HG02642 (cell line): ENCODE measurements around the gene CCDC27.
"Not testable (repeated sequence)": the region's sequence is repeated elsewhere in the genome, so short reads cannot be mapped to it uniquely, and the experiment has no call there.

Experiments
- ATAC-seq: cut with Tn5 transposase; IDR thresholded peaks from one replicate; pipeline ENCODE4 v1.9.1; 2021; ENCODE audit warnings: mild to moderate bottlenecking; ENCODE audit not compliant: unreplicated experiment, poor library complexity

Gene CCDC27

DNA sequence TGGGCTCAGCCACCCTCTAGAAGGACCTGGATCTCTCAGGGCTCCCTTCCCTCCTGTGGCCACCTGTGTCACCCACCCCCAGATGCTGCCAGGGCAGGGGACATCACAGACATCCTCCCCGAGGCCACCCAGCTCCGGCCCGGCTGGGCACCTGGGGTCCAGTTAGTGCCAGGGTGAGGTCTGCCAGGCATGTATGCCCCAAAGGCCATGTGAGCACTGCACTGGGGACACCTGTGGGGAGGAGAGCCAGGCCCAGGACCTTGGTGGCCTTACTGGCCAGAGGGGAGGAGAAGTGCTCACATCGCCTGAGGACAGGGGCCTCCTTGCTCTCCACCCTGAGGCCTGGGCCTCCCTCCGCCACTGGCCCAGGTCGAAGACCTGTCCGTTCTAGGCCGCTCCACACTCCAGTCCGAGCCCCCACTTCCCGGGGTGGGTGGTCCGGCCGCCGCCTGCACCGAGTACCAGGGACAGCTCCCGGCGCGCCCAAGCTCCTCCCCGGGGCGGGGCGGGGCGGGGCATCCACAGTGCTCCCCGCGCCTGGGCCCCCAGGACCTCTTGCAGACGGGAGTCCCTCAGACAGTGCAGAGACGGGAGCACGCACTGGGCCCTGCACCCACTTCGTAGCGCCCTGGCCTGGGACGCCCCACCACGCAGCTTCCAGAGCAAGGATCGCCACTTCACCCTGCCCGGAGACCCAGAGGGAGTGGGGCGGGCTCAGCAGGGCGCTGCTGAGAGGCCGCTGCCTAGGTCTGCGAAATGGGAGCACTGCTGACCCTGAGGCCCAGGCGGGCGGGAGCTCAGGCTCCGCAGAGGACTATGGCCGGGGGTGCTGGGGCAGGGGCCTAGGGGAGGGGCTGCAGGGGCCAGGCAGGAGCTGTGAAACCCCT lies 34.3 kb upstream of the CCDC27 start:
- no peak for ATAC-seq

DNA sequence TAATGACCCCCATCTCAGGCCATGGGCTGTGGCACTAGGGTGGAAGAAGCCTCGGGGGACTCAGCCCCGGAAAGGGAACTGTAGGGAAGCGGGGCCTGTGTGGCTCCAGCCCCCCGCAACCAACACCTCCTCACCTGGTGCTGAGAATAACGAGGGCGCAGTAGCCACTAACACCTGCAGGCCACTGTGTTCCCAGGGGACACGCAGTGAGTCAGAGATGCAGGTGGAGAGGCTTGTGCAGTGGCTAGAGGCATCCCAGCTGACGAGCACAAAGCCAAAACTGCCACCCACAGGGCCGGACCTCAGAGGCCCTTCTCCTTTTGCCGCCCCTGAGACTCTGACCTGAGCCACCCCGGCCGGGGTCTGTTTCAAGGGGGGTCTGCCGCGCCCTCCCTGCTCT lies 33.5 kb upstream of the CCDC27 start:
- no peak for ATAC-seq

DNA sequence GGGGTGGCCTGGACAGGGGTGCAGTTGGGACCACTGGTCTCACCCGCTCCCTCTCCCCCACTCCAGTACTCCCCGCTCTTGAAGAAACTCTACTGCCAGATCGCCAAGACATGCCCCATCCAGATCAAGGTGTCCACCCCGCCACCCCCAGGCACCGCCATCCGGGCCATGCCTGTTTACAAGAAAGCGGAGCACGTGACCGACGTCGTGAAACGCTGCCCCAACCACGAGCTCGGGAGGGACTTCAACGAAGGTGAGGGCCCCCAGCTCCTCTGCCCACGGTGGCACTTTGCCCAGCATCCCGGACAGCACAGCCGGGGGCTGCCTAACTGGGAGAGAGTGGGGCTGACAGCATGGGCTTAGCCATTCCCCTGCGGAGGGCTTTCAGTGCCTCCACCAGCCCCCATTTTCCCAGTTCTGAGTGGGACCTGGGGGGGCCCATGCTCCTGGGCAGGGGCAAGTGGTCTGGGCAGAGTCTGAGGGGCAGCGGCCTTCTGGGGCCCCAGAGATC lies 30.2 kb upstream of the CCDC27 start:
- no peak for ATAC-seq

DNA sequence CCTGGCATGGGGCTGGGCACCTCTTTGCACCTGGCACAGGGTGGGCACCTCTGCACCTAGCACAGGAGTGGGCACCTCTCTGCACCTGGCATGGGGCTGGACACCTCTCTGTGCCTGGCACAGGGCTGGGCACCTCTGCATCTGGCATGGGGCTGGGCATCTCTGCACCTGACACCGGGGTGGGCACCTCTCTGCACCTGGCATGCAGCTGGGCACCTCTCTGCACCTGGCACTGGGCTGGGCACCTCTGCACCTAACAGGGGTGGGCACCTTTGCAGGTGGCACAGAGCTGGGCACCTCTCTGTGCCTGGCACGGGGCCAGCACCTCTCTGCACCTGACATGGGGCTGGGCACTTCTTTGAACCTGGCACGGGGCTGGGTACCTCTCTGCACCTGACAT lies 29.4 kb upstream of the CCDC27 start:
- no peak for ATAC-seq

DNA sequence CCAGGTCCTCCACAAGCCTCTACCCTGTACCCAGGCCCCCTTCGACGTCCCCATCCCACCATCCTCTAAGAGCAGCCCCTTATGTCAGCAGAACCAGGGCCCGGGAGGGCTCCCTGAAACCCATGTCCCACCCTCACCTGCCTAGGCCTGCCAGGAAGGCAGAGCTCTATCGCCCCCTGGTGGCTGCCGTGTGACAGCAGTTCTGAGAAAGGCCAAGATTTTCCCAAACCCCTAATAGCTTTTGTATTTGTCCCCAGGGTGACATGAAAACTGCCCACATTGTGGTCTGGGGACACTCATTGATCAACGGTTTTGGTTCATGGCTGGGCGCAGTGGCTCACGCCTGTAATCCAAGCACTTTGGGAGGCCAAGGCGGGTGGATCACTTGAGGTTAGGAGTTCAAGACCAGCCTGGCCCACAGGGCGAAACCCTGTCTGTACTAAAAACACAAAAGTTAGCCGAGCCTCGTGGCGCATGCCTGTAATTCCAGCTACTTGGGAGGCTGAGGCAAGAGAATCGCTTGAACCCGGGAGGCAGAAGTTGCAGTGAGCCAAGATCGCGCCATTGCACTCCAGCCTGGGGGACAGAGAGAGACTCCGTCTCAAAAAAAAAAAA lies 27.7 kb upstream of the CCDC27 start:
- ATAC-seq = not testable (repeated sequence)

DNA sequence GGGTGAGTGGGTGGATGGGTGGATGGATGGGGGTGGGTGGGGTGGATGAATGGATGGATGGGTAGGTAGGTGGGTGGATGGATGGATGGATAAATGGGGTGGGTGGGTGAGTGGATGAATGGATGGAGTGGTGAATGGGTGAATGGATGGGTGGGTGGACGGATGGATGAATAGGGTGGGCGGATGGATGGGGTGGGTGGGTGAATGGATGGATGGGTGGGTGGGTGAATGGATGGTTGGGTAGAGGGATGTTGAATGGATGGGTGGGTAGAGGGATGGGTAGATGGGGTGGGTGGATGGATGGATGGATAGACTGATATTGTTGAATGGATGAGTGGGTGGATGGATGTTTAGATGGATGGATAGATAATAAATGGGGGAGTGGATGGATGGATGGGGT lies 26.9 kb upstream of the CCDC27 start:
- ATAC-seq = no peak

DNA sequence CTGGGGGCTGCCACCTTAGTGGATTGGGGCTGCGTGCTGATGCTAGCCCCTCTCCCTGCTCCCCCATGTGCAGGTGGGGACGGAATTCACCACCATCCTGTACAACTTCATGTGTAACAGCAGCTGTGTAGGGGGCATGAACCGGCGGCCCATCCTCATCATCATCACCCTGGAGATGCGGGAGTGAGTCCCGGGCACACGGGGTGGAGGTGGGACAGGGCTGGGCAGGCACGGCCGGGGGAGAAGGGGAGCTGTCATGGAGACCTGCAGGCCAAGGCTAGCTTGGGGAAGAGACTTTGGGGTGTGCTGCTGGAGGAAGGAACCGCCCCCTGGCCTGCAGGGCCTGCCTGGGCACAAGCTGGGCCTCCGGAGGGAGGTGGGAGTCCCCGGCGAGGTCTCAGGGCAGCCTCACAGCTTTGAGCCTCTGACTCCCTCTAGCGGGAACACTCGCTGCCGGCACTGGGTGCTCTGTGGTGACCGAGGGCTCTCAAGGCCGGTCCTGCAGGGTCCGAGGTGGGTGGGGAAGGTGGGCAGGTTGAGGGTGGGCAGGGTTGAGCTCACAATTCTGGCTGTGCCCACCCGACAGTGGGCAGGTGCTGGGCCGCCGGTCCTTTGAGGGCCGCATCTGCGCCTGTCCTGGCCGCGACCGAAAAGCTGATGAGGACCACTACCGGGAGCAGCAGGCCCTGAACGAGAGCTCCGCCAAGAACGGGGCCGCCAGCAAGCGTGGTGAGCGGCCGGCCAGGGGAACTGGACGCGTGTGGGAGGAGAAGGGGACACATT lies 25.0 kb upstream of the CCDC27 start:
- ATAC-seq = no peak

DNA sequence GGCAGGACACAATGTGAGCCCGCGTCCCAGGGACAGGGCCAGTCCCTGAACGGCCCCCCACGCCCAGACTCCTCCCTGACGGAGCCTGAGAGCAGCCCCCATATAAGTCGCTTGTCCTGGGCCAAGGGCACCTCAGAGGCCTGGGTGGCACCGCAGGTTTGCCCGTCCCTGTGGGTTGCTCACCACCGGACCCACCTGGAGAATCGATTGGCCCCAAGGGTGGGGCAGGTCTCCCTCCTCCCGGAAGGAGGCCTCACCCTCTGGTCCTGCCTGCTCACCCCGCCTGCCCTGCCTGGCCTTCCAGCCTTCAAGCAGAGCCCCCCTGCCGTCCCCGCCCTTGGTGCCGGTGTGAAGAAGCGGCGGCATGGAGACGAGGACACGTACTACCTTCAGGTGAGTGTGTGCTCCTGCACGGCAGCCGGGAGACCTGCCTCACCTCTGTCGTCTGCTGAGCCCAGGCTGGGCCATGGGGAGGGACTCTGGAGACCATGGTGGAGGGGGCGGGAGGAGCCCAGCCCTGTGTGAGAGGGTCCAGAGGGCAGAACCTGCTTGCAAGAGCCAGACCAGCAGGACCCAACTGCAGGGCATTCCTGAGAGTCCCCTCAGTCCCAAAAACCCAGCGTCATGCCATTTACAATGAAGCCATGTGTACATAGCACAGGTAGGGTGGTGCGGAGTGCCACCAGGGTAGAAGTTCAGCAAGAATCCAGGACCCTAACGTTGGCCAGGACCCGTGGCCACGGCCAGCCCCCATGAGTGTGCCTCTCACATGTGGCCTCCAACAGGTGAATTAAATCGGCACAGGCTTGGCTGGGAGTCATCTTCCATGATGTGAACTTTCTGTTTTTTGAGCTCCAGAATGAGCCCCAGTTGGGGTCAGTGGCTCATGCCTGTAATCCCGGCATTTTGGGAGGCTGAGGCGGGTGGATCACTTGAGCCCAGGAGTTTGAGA lies 24.1 kb upstream of the CCDC27 start:
- ATAC-seq = no peak

DNA sequence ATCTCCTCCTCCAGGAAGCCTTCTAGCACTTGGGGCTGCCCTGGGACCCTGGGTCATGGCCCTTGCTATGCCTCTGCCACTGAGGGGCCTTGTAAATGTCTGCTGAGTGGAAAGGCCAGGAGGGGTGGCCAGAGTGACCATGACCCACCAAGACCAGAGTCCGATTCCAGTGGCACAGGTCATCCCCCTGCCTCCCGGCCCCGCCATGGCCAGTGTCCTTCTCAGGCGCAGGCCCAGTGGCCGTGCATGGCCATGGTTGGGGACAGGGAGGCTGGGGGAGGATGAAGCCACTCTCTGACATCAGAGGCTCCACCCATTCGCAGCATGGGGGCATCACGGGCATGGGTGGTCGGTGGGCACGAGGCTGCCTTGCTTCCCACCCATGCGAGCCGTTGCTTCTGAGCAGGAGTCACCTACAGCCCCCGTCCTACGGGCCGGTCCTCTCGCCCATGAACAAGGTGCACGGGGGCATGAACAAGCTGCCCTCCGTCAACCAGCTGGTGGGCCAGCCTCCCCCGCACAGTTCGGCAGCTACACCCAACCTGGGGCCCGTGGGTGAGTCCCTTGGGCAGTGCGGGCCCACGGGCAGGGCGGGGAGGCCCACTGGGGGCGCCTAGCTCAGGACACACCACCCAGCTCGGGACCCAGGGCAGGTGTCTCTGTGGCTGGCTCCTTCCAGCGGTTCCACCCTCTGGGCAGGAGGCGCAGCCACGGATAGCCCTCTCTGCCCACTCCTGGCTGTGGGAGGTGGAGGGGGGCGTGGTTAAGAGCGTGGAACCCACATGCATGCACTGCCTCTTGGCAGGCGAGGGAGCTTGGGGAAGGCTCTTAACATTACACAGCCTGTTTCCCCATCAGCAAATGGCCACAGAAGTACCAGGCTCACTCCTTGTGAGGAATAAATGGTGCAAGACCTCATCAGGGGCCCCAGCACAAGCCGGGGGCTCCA lies 22.4 kb upstream of the CCDC27 start:
- ATAC-seq = no peak

DNA sequence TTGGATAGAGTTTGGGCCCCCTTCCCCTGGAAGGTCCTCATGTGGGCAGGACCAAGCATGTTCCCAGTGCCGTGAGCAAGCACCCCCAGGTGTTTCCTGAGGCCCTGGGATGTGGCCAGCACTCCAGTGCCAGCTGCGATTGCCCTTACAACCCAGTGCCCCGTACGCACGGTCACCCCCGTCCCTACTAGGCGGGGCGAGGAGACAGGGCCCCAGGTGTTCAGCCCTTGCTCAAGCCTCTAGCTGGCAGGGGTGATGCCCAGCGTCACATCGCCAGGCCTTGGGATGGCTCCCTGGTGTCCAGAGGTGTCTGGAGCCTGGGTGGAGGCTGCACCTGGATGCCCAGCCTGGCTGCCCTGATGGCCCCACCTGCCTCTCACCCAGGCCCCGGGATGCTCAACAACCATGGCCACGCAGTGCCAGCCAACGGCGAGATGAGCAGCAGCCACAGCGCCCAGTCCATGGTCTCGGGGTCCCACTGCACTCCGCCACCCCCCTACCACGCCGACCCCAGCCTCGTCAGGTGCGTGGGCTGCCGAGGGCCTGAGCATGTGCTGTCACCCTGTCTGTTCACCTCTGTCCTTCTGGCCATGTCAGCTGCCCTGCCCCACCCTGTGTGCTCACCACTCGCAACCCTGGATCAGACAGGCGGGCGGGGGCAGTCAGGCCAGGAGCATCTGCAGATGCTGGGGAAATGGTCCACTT lies 21.6 kb upstream of the CCDC27 start:
- no peak for ATAC-seq

DNA sequence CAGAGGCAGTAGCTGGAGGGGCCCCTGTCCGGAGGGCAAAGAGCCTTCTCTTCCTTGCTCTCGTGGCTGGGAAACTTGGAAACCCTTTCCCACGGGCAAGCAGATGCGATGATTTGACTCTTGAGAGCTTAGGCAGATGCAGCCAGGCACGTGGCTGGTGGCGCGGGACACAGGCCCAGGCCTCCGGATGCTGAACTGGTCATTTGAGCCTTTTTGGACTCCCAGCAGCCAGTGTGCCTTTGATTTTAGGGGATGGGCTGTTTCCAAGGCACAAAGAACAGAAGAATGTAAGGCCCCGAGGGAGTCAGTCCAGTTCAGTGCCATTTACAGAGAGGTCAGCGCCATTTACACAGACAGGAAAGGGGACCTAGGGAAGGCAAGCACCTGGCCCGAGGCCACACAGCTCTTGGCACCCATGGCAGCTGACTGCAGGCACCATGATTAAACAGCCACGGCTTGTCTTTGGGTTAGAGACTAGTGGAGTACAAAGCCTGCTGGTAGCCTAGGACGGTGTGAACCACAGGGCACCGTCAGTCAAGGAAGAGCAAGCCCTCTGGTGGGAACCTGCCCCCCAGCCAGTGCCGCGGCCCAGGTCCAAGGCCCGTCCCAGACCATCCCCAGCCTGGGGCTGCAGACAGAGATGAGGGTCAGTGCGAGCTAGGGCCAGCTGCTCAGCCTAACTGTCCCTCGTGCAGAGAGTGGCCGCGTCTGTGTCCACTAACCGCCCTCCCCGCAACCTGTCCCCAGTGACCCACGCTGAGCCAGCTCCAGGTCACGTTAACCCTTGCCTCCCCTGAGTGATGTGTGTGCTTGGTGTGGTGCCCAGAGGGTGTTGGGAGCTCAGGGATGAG lies 20.4 kb upstream of the CCDC27 start:
- ATAC-seq = no peak

DNA sequence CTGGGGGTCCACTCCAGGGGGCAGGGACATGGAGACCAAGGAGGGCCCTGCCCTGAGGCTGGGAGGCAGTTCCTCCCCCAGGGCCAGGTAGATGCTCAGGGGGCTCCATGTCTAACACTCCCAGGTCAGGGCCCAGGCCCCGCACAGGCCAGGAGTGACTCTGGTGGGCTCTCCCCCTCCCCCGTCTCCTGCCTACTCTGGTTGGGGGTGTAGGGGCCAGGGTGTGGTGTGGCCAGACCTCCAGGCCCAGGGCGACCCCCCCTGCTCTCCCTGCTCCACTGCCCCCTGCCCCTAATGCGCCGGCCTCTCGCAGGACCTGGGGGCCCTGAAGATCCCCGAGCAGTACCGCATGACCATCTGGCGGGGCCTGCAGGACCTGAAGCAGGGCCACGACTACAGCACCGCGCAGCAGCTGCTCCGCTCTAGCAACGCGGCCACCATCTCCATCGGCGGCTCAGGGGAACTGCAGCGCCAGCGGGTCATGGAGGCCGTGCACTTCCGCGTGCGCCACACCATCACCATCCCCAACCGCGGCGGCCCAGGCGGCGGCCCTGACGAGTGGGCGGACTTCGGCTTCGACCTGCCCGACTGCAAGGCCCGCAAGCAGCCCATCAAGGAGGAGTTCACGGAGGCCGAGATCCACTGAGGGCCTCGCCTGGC lies 19.7 kb upstream of the CCDC27 start:
- ATAC-seq = no peak

DNA sequence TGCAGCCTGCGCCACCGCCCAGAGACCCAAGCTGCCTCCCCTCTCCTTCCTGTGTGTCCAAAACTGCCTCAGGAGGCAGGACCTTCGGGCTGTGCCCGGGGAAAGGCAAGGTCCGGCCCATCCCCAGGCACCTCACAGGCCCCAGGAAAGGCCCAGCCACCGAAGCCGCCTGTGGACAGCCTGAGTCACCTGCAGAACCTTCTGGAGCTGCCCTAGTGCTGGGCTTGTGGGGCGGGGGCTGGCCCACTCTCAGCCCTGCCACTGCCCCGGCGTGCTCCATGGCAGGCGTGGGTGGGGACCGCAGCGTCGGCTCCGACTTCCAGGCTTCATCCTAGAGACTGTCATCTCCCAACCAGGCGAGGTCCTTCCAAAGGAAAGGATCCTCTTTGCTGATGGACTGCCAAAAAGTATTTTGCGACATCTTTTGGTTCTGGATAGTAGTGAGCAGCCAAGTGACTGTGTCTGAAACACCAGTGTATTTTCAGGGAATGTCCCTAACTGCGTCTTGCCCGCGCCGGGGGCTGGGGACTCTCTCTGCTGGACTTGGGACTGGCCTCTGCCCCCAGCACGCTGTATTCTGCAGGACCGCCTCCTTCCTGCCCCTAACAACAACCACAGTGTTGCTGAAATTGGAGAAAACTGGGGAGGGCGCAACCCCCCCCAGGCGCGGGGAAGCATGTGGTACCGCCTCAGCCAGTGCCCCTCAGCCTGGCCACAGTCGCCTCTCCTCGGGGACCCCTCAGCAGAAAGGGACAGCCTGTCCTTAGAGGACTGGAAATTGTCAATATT lies 19.0 kb upstream of the CCDC27 start:
- ATAC-seq = no peak

DNA sequence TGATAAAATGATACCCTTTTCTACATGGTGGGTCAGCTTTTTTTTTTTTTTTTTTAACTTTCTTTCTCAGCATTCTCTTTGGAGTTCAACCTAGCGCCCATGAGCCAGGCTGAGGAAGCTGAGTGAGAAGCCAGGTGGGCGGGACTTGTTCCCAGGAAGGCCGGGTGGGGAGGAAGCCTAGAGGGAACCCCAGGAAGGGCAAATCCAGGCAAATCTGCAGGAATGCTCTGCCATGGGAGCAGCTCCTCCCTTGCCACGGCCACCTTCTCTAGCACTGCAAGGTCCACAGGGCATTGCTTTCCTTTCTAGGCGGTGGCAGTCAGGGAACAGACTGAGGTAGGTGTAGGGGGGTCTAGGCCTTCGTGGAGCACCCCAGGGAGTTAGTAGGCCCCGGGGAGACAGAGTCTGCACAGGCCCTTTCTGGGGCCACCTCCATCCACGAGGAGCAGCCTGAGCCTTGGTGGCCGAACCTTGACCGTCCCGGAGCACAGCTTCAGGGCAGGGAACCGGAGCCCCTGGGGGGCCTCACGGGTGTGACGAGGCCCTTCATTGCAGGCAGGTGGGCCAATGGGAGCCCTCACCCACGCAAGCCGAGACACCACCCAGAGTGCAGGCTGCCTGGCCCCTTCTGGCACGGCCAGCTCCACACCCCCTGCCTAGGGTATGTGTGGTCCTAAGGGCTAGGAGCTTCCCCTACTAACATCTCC lies 18.2 kb upstream of the CCDC27 start:
- ATAC-seq = no peak

DNA sequence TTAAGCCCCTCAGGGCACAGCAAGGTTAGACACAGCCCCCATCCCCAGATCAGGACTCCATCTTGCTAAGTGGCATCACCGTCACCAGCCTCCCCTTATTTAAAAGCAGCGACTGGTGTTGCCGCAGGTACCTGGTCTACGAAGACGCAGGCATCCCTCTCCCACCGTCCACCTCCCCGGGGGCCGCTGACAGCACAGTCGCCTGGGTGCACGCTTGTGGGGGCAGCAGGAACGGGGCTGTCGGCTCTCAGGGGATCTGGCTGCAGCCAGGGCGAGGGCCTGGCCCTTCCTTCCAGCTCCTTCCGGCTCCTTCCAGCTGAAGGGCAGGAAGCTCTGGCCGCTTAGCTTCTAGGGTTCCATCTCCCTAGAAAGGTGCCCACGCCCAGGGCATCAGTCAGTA lies 17.6 kb upstream of the CCDC27 start:
- ATAC-seq = no peak
